GM21723 (cell line): ENCODE measurements around the gene RNF187.
"Not testable (repeated sequence)": the region's sequence is repeated elsewhere in the genome, so short reads cannot be mapped to it uniquely, and the experiment has no call there.

ENCODE experiments used
- ATAC-seq: cut with Tn5 transposase; IDR thresholded peaks from one replicate; pipeline ENCODE4 v1.9.1; 2021; ENCODE audit warnings: mild to moderate bottlenecking, moderate library complexity; ENCODE audit not compliant: unreplicated experiment

Gene RNF187

DNA sequence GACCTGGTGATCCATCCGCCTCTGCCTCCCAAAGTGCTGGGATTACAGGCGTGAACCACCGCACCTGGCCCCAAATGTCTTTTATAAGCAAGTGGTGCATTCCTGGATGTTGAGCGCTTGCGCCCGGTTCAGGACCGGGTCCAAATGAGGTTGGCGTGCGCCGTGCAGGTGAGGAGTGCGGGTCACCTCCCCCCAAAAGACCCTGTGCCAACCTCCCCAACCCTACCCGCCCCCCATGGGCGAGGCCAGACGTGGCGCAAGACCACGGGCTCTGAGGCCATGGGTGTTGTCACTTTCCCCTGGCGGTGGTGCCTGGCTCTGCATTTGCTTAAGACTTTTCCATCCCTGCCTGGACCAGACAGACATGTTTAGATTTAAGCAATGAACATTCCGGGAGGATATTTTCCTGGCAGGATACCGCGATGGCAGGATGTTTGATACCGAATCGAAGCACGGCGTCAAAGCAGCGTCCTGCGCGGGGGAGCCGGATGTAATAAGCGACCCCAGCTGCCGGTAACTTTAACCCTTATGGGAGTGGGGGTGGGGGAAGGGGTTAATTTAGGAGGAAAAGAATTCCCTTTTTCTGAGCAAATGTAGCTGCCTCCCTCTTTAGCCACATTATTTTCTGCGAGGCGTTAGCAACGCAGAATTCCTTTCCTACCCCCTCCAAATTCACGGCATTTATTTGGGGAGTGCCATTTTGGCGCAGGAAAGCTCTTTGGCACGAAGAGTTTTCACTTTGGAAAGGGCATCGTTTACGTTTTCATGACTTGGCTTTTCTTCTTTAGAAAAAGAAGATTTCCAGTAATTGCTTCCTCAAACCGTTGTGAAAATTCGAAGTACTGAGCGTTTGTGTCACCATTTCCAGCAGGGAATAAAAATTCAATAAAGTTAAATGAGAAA is 27.8 kb upstream of the RNF187 start:
- peak; percentile 24 for ATAC-seq

- no peak for ATAC-seq
Observed at GRCh38 chr1:228460821-228461220, 26.4 kb upstream of the RNF187 start.

DNA sequence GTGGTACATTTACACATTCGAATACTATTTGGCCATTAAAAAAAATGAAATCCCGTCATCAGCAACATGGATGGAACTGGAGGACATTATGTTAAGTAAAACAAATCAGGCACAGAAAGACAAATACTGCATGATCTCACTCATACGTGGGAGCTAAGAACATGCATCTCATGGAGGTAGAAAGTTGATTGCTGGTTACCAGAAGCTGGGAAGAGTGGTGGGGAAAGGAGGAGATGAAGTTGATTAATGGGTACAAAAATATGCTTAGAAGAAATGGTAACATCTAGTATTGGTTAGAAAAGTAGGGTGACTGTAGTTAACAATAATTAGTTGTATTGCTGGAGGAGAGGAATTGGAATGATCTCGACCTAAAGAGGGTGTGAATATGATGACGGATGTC is 24.6 kb upstream of the RNF187 start:
- ATAC-seq: no peak

DNA sequence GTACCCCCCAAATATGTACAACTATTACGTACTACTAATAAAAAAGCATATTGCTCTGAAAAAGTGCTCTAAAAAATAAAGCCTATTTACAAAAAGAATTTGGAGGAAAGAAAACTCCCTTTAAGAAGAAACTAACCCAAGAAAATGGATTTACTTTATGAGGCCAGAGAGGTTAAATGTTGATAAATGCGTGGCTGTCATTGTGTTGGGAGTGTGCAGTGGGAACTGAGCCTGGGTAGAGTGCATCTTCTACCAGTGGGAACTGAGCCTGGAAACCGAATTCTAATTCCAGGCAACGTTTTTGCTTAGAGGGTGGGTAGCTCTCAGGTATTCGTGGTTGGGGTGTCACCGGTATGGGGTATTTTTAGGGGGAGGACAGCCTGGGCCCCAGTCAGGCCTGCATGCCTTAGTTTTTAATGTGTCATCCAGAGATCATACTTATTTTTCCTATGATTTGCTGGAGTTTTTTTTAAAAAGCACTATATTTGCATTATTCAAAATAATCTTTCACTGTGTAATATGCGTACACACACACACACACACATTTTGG is 24.1 kb upstream of the RNF187 start:
- no peak for ATAC-seq

DNA sequence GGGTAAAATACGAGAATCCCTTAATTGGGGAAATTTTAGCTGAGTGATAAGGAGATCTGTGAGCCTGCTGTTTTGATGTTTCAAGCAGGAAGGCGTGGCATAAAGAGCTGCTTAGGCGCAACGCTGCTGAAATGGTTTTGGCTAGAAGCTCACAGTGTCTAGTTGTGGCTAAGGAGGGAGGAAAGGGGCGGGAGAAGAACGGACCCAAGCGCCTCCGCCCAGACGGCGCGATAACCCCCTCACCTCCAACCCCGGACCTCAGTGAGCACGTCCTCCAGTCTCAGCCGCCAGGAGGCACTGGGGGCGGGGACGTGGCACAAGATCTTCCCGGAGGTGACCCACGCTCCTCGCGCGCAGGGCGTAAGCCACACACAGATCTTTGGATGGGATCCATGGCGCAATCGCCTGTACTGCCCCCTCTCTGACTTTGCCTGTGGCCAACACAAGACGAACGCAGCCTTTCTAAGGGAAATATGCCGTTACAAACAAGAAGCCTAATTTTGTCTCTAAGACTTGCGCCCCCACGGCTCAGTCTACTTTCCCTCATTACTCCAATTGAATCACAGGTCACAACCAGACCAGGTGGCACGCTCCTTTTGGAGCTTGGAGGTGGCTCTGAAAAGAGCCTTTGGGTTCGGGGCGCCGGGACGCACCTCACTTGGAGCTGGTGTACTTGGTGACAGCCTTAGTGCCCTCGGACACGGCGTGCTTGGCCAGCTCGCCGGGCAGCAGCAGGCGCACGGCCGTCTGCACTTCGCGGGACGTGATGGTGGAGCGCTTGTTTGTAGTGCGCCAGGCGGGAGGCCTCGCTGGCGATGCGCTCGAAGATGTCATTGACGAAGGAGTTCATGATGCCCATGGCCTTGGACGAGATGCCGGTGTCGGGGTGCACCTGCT is 23.4 kb upstream of the RNF187 start:
- ATAC-seq: peak; percentile 62

DNA sequence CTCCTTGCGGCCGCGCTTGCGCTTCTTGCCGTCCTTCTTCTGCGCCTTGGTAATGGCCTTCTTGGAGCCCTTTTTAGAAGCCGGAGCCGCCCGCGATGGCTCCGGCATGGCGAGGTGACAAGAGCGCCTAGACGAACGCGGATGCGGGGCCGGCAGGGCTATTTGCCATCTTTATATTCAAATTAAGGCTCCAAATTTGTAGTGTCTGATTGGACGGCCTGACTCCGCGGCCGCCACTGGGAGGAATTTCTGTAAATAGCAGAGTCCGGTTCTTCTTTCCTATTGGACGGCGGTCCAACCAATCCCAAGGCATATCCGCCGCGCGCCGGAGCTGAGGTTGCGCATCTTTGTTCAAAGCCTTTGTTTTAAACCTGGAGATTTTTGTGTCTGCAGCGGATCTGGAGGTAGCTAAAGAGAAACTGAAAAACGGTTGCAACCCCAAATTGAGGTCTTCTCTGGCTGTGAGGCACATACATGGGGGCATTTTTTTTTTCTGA is 22.6 kb upstream of the RNF187 start:
- peak; percentile 82 for ATAC-seq

DNA sequence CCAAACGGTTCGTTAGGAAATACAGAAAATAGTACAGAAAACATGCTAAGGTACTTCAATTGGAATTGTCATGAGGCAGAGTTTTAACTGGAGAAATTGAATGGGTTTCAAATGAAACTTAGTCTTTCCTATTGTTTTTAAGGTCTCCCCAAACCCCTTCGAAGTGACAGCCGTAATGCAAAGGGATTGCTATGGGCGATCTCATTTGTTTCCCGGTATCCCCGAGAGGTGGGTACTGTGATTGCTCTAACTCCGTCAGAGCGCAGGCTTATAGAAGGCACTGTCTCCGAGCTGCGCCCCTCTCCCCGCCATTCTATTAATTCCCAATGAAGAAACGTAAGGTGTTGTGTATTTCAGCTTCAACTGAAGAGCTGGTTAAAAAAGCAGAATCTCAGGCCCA is 22.0 kb upstream of the RNF187 start:
- no peak for ATAC-seq

DNA sequence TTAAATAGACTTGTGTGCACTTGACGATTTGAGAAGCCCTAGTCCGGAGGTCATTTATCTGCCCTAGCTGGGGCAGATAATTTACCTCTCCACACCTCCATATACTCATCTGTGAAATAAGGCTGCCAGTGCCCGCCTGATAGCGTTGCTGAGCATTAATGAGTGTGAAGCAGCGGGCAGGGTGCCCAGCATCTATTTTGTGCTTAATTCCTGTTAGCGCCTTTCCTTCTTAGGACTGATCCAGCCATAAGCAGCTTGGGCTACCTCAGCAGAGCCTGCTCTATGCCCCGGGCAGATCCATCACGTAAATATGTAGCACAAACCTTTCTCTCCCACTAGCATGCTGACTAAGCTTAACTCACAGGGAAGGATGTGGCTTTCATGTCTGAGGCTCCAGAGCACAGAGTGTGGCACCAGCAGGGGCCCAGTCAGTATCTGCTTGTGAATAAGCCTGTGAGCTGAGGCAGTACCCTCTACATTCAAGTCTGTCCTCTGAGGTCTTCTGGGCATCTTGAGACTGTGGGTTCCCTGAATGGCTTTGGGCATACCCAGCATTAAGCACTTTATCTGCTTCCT is 21.5 kb upstream of the RNF187 start:
- no peak for ATAC-seq

- not testable (repeated sequence) for ATAC-seq
Observed at GRCh38 chr1:228468188-228468587, 19.0 kb upstream of the RNF187 start.

DNA sequence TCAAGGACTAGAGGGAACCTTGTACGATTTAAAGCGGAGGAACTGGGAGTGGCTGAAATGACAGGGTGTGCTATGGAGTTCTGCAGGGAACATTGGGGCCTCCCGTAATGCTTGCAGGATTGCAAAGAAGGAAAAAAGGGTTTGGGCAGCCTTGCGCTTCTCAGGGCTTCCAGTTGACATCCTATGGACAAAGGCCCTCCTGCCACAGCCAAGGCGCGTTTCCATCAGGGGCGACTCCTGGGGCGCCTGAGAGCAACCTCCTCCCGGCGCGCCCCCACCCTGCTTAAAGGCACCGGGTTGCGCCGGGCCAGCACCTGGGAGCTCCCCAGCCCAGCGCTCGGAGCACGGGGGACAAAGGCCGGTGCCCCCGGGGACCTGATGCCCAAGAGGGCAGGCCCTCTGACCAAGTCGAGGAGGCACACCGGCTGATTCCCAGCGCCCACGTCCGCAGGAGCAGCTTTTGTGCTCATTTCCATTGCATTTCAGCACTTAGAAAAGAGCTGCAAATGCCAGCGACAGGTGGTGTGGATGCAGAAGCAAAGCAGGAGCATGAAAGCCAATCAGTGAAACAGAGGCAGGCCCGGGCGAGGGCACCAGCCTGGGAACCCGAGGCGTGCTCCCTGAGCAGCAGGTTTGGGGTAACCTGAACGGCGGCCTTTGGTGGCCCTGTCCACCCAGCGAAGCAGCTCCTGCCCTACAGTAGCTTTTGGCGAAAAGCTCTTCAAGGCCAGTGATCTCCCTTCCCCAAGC is 17.6 kb upstream of the RNF187 start:
- ATAC-seq: no peak

DNA sequence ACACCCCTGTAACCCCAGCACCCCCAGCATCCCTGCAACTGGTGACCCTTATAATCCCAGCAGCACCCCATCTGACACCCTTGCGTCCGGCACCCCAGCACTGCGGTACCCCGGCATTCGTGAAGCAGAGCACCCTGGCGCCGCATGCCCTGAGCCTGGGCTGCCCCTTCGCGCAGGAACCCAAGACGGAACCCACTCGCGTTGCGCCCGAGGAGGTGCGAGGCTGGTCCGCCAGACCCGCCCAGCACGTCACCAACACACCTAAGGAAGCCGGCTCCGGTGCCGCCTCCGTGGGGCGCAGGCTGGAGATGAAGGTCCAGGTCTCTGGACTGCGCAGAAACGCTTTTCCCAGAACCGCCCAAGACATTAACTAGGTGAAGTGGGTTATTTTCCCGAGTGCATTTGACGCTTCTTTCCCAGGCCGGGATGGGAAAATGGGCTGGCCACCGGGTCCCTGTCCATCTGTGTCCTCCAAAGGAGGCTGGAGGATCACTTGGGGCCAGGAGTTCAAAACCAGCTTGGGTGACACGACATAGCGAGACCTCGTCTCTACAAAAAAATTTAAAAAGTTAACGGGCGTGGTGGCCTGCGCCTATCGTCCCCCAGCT is 15.9 kb upstream of the RNF187 start:
- no peak for ATAC-seq

- ATAC-seq: peak; percentile 72
Observed at GRCh38 chr1:228471762-228472398, 15.3 kb upstream of the RNF187 start.

GRCh38 chr1:228472655-228473054 is 14.5 kb upstream of the RNF187 start:
- peak; percentile 58 for ATAC-seq

DNA sequence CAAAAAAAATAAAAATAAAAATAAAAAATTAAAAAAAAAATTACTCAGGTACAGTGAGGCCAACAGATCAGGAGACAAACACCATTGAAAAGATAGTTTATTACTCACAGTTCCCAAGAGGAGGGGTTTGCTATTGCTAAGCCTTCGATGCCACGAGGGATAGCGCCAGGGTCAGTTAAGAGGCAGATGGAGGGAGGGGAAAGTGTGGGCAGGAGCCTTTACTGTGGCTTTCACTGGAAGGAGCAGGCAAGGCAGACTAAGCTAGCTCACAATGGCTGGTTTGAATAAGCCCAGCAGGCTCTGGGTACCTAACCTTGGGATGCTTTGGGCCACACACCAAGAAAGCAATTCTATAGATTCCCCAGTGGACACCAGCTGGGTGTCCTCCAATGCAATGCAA is 12.7 kb upstream of the RNF187 start:
- ATAC-seq: no peak

DNA sequence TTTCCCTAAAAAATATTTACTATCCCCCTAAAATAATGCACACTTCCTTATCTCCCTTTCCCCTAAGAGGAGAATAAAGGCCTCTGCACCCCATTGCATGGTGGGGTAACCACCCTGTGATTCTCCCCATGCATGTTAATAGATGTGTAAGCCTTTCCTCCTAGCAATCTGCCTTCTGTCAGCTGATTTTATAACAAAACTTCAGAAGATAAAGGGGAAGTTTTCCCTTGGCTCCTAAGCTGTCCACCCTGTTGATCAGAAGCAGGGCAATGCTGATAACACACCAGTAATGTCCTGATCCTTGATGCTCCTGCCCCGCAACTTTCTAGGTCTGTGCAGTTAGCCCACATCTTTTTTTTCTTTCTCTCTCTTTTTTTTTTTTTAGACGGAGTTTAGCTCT is 11.4 kb upstream of the RNF187 start:
- ATAC-seq: no peak

GRCh38 chr1:228477263-228477662 is 9.9 kb upstream of the RNF187 start:
- ATAC-seq: no peak

- ATAC-seq: no peak
Observed at GRCh38 chr1:228478326-228478725, 8.9 kb upstream of the RNF187 start.

GRCh38 chr1:228478912-228479711 is 8.1 kb upstream of the RNF187 start:
- peak; percentile 60 for ATAC-seq

DNA sequence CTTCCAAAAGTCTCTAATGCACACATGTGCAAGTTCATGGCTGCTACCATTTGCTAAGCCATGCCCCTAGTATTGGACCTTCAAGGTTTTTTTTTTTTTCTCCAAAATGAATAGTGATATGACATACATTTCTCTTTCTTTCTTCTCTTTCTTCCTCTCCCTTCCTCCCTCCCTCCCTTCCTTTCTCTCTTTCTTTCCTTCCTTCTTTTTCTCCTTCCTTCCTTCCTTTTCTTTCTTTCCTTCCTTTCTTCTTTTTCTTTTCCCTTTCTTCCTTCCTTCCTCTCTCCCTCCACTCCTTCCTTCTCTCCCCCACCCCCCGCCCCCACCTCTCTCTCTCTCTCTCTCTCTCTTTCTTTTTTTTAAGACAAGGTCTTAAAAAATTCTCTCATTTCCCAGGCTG is 3.4 kb upstream of the RNF187 start:
- no peak for ATAC-seq
